GM23338 (cell line): ENCODE measurements around the gene SIL1. TPM values are rescaled to one million over a fixed set of nuclear protein-coding genes. Genes with fewer than 3 reads are reported as not detected.

Experiments
- ATAC-seq: fragments of 200-7000 bp; cut with Tn5 transposase; 3 replicates; pipeline ENCODE4 v1.9.1; 2020
- DNase-seq: peaks from one replicate; pipeline ENCODE4 v3.0.0-alpha.2; 2015; ENCODE audit warnings: low spot score
- H2AFZ ChIP-seq: fragments of 200-600 bp; sonication (generic); 2 replicates; pipeline ENCODE4 v1.8.0; 2016; ENCODE audit warnings: antibody characterized with exemption, mild to moderate bottlenecking, moderate library complexity
- H3F3A ChIP-seq: fragments of 200-600 bp; sonication (generic); replicated peaks from 2 replicates; pipeline ENCODE4 v1.8.0; 2017; ENCODE audit warnings: antibody characterized with exemption, mixed run types, low read depth
- H3K27ac ChIP-seq: fragments of 200-600 bp; sonication (generic); 2 replicates; pipeline ENCODE4 v1.6.1; 2016; ENCODE audit warnings: low read depth
- H3K27me3 ChIP-seq: fragments of 200-600 bp; sonication (generic); 2 replicates; pipeline ENCODE4 v1.8.0; 2016; ENCODE audit warnings: mild to moderate bottlenecking, mixed run types, moderate library complexity; ENCODE audit not compliant: insufficient read depth
- H3K36me3 ChIP-seq: fragments of 200-600 bp; sonication (generic); 2 replicates; pipeline ENCODE4 v1.8.0; 2016; ENCODE audit warnings: mild to moderate bottlenecking; ENCODE audit not compliant: insufficient read depth
- H3K4me1 ChIP-seq: fragments of 200-600 bp; sonication (generic); 2 replicates; pipeline ENCODE4 v1.8.0; 2016; ENCODE audit warnings: mild to moderate bottlenecking, moderate library complexity; ENCODE audit not compliant: insufficient read depth
- H3K4me2 ChIP-seq: fragments of 200-600 bp; sonication (generic); 2 replicates; pipeline ENCODE4 v1.7.1; 2017; ENCODE audit warnings: mixed run types
- H3K4me3 ChIP-seq: fragments of 200-600 bp; sonication (generic); 2 replicates; pipeline ENCODE4 v1.6.1; 2016; ENCODE audit warnings: mixed run types
- H3K79me2 ChIP-seq: fragments of 200-600 bp; sonication (generic); replicated peaks from 2 replicates; pipeline ENCODE4 v1.8.0; 2017; ENCODE audit warnings: mild to moderate bottlenecking; ENCODE audit not compliant: insufficient read depth
- H3K9me2 ChIP-seq: fragments of 200-600 bp; sonication (generic); 2 replicates; pipeline ENCODE4 v1.8.0; 2017; ENCODE audit not compliant: insufficient read depth
- H4K20me1 ChIP-seq: fragments of 200-600 bp; sonication (generic); replicated peaks from 2 replicates; pipeline ENCODE4 v1.8.0; 2017; ENCODE audit warnings: mild to moderate bottlenecking; ENCODE audit not compliant: insufficient read depth
- H3K27ac Mint-ChIP-seq: 2 replicates; pipeline ENCODE4 v1.8.0; 2020; ENCODE audit warnings: inconsistent platforms, mild to moderate bottlenecking, moderate library complexity, mixed read lengths
- H3K27me3 Mint-ChIP-seq: 3 replicates; pipeline ENCODE4 v1.8.0; 2022; ENCODE audit warnings: low read depth, mild to moderate bottlenecking, moderate library complexity, mixed read lengths, inconsistent platforms; ENCODE audit not compliant: insufficient read depth, poor library complexity
- H3K36me3 Mint-ChIP-seq: 3 replicates; pipeline ENCODE4 v1.8.0; 2021; ENCODE audit warnings: low read depth, mild to moderate bottlenecking, inconsistent platforms, moderate library complexity, mixed read lengths
- H3K4me1 Mint-ChIP-seq: 3 replicates; pipeline ENCODE4 v1.8.0; 2020; ENCODE audit warnings: mild to moderate bottlenecking, inconsistent platforms, mixed read lengths
- H3K4me3 Mint-ChIP-seq: 3 replicates; pipeline ENCODE4 v1.8.0; 2021; ENCODE audit warnings: moderate library complexity, mild to moderate bottlenecking, inconsistent platforms, mixed read lengths
- H3K9me3 Mint-ChIP-seq: 3 replicates; pipeline ENCODE4 v1.8.0; 2020; ENCODE audit warnings: moderate library complexity, mild to moderate bottlenecking, inconsistent platforms, mixed read lengths
- CREB1 ChIP-seq: fragments of 250-450 bp; sonication (Bioruptor Pico); IDR thresholded peaks from 2 replicates; pipeline ENCODE4 v1.5.0; 2020; ENCODE audit warnings: low read depth, mild to moderate bottlenecking, moderate library complexity
- EZH2 ChIP-seq: fragments of 200-600 bp; sonication (generic); IDR thresholded peaks from one replicate; pipeline ENCODE4 v1.8.0; 2017; ENCODE audit warnings: antibody characterized with exemption, mild to moderate bottlenecking, low read depth; ENCODE audit not compliant: unreplicated experiment
- EZH2phosphoT487 ChIP-seq: fragments of 200-600 bp; sonication (generic); IDR thresholded peaks from one replicate; pipeline ENCODE4 v1.8.1; 2018; ENCODE audit warnings: antibody characterized with exemption; ENCODE audit not compliant: unreplicated experiment
- JUNB ChIP-seq: IDR thresholded peaks from one replicate; pipeline ENCODE4 v1.6.1; 2016; ENCODE audit warnings: antibody characterized with exemption; ENCODE audit not compliant: unreplicated experiment
- NANOG ChIP-seq: IDR thresholded peaks from 2 replicates; pipeline ENCODE4 v1.6.1; 2016; ENCODE audit warnings: antibody characterized with exemption, borderline replicate concordance
- POLR2AphosphoS5 ChIP-seq: IDR thresholded peaks from 2 replicates; pipeline ENCODE4 v1.6.1; 2016; ENCODE audit warnings: antibody characterized with exemption, low read depth
- STAT1 ChIP-seq: IDR thresholded peaks from one replicate; pipeline ENCODE4 v1.6.1; 2016; ENCODE audit warnings: antibody characterized with exemption; ENCODE audit not compliant: unreplicated experiment
- ZNF114 ChIP-seq: fragments of 250-450 bp; sonication (Bioruptor Pico); IDR thresholded peaks from 2 replicates; pipeline ENCODE4 v1.5.0; 2020; ENCODE audit warnings: mild to moderate bottlenecking, moderate library complexity
- ZNF331 ChIP-seq: fragments of 250-450 bp; sonication (Bioruptor Pico); IDR thresholded peaks from 2 replicates; pipeline ENCODE4 v1.5.0; 2020; ENCODE audit warnings: low read depth, mild to moderate bottlenecking, moderate library complexity
- polyA plus RNA-seq: library from polyadenylated mRNA; unstranded; fragments of >200 nt; fragmentation: Nextera tagmentation; extraction: Ambion mirVana; gene quantifications from 2 replicates; pipeline ENCODE4 v1.2.1, GENCODE V29; 2016
- total RNA-seq: library from RNA; depleted of rRNA; stranded (reverse); fragments of >200 nt; shearing (Covaris generic); gene quantifications from 2 replicates; pipeline ENCODE4 v1.2.3, GENCODE V29; 2014
- TF ChIP-seq, protein P1 (sequence below), 2 experiments: fragments of 200-600 bp in 1 of 2; sonication (generic) in 1 of 2; conservative IDR thresholded peaks; 2 replicates each; pipeline versions ENCODE4 v1.5.1 to v1.6.1; 2016 to 2017; ENCODE audit warnings: antibody characterized with exemption in 2 of 2, low read depth in 2 of 2, mild to moderate bottlenecking in 2 of 2, moderate library complexity in 1 of 2
- TF ChIP-seq, protein P2 (sequence below): IDR thresholded peaks from one replicate; pipeline ENCODE4 v1.6.1; 2018; ENCODE audit warnings: antibody characterized with exemption; ENCODE audit not compliant: unreplicated experiment
- TF ChIP-seq, protein P3 (sequence below): IDR thresholded peaks from 2 replicates; pipeline ENCODE4 v1.6.1; 2016; ENCODE audit warnings: antibody characterized with exemption
- TF ChIP-seq, protein P4 (sequence below): fragments of 250-450 bp; sonication (Bioruptor Pico); IDR thresholded peaks from 2 replicates; pipeline ENCODE4 v1.5.0; 2020; ENCODE audit warnings: mild to moderate bottlenecking, moderate library complexity

The SIL1 gene
- total and polyA plus RNA-seq, 2 experiments from 2014 or later = 5.5 to 5.9 TPM

DNA sequence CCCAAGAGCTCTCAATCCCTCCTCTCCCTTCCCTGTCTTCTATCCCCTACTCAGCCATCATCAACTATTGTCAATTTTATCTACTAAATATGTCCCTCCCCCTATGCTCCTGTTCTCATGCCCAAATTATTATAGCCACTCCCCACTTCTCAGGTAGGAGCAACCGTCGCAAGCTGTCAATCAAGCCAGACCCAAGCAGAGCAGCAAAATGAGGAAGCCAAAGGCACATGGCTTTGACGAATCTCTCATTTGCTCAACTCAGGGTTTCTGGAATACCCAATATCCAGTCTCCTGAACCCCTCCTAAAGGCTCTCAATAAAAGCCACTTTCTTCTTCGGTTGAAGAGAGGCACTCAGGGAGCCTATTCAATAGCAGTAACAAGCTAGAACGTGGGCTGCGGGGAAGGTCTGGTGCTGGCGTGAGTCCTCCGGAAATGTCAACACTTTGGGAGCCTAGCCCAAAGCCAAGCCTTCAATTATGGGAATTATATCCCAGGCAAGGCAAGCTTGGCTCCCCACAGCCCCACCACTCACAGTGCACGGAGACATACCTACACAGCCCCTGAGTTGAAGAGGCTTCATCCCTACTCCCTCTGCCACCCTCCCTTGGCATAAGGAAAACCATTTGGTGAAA, 47.7 kb downstream of the SIL1 start:
- Histone ChIP-seq H3K4me1 (no peaks in the 10 kb centered on the region), H3K27me3 (no peaks in the 10 kb centered on the region), H3K79me2 (no peaks in the 10 kb centered on the region), H3K4me2 (no peak overlapping the region), H3K27ac (no peak overlapping the region), H3K4me3 (no peak overlapping the region), H3F3A (no peaks in the 10 kb centered on the region), H4K20me1 (no peaks in the 10 kb centered on the region), H3K9me2 (no peaks in the 10 kb centered on the region), H3K36me3 (no peaks in the 10 kb centered on the region), H2AFZ (no peak overlapping the region)
- no peak for ATAC-seq
- no peak for DNase-seq
- Mint-ChIP-seq H3K4me3 (no peak overlapping the region), H3K4me1 (peaks cover 10% of the 10 kb centered on the region), H3K27me3 (no peaks in the 10 kb centered on the region), H3K36me3 (no peaks in the 10 kb centered on the region), H3K9me3 (no peaks in the 10 kb centered on the region), H3K27ac (no peak overlapping the region)
- TF ChIP-seq EZH2phosphoT487 (no peak), POLR2AphosphoS5 (no peak), NANOG (no peak), ZNF331 (CRISPR knock-in tag) (no peak), CREB1 (CRISPR knock-in tag) (no peak), EZH2 (no peak), JUNB (no peak), ZNF114 (CRISPR knock-in tag) (no peak), STAT1 (no peak)
- TF ChIP-seq, protein P1, sequence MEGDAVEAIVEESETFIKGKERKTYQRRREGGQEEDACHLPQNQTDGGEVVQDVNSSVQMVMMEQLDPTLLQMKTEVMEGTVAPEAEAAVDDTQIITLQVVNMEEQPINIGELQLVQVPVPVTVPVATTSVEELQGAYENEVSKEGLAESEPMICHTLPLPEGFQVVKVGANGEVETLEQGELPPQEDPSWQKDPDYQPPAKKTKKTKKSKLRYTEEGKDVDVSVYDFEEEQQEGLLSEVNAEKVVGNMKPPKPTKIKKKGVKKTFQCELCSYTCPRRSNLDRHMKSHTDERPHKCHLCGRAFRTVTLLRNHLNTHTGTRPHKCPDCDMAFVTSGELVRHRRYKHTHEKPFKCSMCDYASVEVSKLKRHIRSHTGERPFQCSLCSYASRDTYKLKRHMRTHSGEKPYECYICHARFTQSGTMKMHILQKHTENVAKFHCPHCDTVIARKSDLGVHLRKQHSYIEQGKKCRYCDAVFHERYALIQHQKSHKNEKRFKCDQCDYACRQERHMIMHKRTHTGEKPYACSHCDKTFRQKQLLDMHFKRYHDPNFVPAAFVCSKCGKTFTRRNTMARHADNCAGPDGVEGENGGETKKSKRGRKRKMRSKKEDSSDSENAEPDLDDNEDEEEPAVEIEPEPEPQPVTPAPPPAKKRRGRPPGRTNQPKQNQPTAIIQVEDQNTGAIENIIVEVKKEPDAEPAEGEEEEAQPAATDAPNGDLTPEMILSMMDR (conservative IDR thresholded peaks at IDR 0.05; ENCODE audit: low read depth in 2 of 2) = no peak
- TF ChIP-seq, protein P2, sequence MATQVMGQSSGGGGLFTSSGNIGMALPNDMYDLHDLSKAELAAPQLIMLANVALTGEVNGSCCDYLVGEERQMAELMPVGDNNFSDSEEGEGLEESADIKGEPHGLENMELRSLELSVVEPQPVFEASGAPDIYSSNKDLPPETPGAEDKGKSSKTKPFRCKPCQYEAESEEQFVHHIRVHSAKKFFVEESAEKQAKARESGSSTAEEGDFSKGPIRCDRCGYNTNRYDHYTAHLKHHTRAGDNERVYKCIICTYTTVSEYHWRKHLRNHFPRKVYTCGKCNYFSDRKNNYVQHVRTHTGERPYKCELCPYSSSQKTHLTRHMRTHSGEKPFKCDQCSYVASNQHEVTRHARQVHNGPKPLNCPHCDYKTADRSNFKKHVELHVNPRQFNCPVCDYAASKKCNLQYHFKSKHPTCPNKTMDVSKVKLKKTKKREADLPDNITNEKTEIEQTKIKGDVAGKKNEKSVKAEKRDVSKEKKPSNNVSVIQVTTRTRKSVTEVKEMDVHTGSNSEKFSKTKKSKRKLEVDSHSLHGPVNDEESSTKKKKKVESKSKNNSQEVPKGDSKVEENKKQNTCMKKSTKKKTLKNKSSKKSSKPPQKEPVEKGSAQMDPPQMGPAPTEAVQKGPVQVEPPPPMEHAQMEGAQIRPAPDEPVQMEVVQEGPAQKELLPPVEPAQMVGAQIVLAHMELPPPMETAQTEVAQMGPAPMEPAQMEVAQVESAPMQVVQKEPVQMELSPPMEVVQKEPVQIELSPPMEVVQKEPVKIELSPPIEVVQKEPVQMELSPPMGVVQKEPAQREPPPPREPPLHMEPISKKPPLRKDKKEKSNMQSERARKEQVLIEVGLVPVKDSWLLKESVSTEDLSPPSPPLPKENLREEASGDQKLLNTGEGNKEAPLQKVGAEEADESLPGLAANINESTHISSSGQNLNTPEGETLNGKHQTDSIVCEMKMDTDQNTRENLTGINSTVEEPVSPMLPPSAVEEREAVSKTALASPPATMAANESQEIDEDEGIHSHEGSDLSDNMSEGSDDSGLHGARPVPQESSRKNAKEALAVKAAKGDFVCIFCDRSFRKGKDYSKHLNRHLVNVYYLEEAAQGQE = no peak
- TF ChIP-seq, protein P3, sequence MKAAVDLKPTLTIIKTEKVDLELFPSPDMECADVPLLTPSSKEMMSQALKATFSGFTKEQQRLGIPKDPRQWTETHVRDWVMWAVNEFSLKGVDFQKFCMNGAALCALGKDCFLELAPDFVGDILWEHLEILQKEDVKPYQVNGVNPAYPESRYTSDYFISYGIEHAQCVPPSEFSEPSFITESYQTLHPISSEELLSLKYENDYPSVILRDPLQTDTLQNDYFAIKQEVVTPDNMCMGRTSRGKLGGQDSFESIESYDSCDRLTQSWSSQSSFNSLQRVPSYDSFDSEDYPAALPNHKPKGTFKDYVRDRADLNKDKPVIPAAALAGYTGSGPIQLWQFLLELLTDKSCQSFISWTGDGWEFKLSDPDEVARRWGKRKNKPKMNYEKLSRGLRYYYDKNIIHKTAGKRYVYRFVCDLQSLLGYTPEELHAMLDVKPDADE = no peak
- TF ChIP-seq, protein P4, sequence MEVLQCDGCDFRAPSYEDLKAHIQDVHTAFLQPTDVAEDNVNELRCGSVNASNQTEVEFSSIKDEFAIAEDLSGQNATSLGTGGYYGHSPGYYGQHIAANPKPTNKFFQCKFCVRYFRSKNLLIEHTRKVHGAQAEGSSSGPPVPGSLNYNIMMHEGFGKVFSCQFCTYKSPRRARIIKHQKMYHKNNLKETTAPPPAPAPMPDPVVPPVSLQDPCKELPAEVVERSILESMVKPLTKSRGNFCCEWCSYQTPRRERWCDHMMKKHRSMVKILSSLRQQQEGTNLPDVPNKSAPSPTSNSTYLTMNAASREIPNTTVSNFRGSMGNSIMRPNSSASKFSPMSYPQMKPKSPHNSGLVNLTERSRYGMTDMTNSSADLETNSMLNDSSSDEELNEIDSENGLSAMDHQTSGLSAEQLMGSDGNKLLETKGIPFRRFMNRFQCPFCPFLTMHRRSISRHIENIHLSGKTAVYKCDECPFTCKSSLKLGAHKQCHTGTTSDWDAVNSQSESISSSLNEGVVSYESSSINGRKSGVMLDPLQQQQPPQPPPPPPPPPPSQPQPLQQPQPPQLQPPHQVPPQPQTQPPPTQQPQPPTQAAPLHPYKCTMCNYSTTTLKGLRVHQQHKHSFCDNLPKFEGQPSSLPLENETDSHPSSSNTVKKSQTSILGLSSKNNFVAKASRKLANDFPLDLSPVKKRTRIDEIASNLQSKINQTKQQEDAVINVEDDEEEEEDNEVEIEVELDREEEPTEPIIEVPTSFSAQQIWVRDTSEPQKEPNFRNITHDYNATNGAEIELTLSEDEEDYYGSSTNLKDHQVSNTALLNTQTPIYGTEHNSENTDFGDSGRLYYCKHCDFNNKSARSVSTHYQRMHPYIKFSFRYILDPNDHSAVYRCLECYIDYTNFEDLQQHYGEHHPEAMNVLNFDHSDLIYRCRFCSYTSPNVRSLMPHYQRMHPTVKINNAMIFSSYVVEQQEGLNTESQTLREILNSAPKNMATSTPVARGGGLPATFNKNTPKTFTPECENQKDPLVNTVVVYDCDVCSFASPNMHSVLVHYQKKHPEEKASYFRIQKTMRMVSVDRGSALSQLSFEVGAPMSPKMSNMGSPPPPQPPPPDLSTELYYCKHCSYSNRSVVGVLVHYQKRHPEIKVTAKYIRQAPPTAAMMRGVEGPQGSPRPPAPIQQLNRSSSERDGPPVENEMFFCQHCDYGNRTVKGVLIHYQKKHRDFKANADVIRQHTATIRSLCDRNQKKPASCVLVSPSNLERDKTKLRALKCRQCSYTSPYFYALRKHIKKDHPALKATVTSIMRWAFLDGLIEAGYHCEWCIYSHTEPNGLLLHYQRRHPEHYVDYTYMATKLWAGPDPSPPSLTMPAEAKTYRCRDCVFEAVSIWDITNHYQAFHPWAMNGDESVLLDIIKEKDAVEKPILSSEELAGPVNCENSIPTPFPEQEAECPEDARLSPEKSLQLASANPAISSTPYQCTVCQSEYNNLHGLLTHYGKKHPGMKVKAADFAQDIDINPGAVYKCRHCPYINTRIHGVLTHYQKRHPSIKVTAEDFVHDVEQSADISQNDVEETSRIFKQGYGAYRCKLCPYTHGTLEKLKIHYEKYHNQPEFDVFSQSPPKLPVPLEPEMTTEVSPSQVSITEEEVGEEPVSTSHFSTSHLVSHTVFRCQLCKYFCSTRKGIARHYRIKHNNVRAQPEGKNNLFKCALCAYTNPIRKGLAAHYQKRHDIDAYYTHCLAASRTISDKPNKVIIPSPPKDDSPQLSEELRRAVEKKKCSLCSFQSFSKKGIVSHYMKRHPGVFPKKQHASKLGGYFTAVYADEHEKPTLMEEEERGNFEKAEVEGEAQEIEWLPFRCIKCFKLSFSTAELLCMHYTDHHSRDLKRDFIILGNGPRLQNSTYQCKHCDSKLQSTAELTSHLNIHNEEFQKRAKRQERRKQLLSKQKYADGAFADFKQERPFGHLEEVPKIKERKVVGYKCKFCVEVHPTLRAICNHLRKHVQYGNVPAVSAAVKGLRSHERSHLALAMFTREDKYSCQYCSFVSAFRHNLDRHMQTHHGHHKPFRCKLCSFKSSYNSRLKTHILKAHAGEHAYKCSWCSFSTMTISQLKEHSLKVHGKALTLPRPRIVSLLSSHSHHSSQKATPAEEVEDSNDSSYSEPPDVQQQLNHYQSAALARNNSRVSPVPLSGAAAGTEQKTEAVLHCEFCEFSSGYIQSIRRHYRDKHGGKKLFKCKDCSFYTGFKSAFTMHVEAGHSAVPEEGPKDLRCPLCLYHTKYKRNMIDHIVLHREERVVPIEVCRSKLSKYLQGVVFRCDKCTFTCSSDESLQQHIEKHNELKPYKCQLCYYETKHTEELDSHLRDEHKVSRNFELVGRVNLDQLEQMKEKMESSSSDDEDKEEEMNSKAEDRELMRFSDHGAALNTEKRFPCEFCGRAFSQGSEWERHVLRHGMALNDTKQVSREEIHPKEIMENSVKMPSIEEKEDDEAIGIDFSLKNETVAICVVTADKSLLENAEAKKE = no peak
